ENCODE measurements around the gene OR6X1. TPM values are rescaled to one million over a fixed set of nuclear protein-coding genes. Genes with fewer than 3 reads are reported as not detected.

The OR6X1 gene, protein sequence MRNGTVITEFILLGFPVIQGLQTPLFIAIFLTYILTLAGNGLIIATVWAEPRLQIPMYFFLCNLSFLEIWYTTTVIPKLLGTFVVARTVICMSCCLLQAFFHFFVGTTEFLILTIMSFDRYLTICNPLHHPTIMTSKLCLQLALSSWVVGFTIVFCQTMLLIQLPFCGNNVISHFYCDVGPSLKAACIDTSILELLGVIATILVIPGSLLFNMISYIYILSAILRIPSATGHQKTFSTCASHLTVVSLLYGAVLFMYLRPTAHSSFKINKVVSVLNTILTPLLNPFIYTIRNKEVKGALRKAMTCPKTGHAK
- not detected in 2 replicates for total RNA-seq
- total RNA-seq (2013) = not detected
- not detected in 2 replicates for polyA plus RNA-seq
- not detected in 2 replicates for polyA minus RNA-seq

DNA sequence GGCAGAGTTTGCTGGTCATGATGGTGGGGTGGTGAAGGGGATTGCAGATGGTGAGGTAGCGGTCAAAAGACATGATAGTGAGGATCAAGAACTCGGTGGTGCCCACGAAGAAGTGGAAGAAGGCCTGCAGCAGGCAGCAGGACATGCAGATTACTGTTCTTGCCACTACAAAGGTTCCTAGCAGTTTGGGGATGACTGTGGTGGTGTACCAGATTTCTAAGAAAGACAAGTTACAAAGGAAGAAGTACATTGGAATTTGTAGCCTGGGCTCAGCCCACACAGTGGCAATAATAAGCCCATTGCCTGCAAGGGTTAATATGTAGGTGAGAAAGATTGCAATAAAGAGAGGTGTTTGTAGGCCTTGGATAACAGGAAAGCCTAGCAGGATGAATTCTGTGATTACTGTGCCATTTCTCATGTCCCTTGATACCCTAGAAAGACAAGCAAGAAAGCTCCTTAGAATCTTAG lies at the start of gene OR6X1:
OR6X1 (minus strand) TSS at position 418 of the 468 bp plus-strand sequence; CDS start at position 418, 0 bp downstream.
- H4K20me1 ChIP-seq (ENCODE audit: control insufficient read depth, insufficient read depth, low read length, poor library complexity, severe bottlenecking) = no peaks in the 10 kb centered on the region
- no peak for TF ChIP-seq EZH2 (IDR thresholded peaks at IDR 0.05; ENCODE audit: borderline replicate concordance, insufficient read depth, low read depth, low read length, poor library complexity, severe bottlenecking)
- TF ChIP-seq, protein P1, sequence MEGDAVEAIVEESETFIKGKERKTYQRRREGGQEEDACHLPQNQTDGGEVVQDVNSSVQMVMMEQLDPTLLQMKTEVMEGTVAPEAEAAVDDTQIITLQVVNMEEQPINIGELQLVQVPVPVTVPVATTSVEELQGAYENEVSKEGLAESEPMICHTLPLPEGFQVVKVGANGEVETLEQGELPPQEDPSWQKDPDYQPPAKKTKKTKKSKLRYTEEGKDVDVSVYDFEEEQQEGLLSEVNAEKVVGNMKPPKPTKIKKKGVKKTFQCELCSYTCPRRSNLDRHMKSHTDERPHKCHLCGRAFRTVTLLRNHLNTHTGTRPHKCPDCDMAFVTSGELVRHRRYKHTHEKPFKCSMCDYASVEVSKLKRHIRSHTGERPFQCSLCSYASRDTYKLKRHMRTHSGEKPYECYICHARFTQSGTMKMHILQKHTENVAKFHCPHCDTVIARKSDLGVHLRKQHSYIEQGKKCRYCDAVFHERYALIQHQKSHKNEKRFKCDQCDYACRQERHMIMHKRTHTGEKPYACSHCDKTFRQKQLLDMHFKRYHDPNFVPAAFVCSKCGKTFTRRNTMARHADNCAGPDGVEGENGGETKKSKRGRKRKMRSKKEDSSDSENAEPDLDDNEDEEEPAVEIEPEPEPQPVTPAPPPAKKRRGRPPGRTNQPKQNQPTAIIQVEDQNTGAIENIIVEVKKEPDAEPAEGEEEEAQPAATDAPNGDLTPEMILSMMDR (IDR thresholded peaks at IDR 0.05) = no peak
- no peak within 1 kb of the TSS for H3K9ac ChIP-seq (ENCODE audit: low read length)
- Mint-ChIP-seq H3K9me3 (ENCODE audit: insufficient read depth) (no peaks in the 10 kb centered on the region), H3K4me1 (peaks cover 6% of the 10 kb centered on the region), H3K27ac (no peak within 1 kb of the TSS), H3K27me3 (peaks cover 32% of the 10 kb centered on the region), H3K4me3 (no peak within 1 kb of the TSS)
- POLR2A ChIA-PET = no interaction called here
- H3K27ac ChIP-seq (ENCODE audit: low read length in 2 of 2) = no peak within 1 kb of the TSS
- H3K9me3 ChIP-seq (ENCODE audit: control extremely low read depth in 1 of 3, control insufficient read depth in 2 of 3, insufficient read depth in 1 of 3, low read length in 2 of 3) = no peaks in the 10 kb centered on the region
- no peak for DNase-seq
- 81% methylated on average over 3 of the region's 3 CpGs for WGBS (ENCODE audit: insufficient coverage)
- peaks cover 0 to 10% (median 4%) of the 10 kb centered on the region in 4 experiments for H3K27me3 ChIP-seq (replicated peaks in 1 of 4; ENCODE audit: control extremely low read depth in 1 of 4, control insufficient read depth in 3 of 4, insufficient read depth in 4 of 4, low read length in 3 of 4)
- no peak within 1 kb of the TSS for H3K4me2 ChIP-seq (replicated peaks; ENCODE audit: low read depth, low read length, poor library complexity, severe bottlenecking)
- no peak within 1 kb of the TSS for H2AFZ ChIP-seq (ENCODE audit: insufficient read depth, low read depth, low read length, poor library complexity, severe bottlenecking)
- CTCF ChIA-PET = no interaction called here
- no peaks in the 10 kb centered on the region for H3K36me3 ChIP-seq (replicated peaks in 1 of 2; ENCODE audit: control extremely low read depth in 1 of 2, control insufficient read depth in 1 of 2, extremely low read depth in 1 of 2, insufficient read depth in 2 of 2, low read length in 1 of 2)
- no peaks in the 10 kb centered on the region for H3K79me2 ChIP-seq (ENCODE audit: control insufficient read depth, insufficient read depth, low read length)
- ATAC-seq (ENCODE audit: low read depth) = no peak
- H3K4me3 ChIP-seq (ENCODE audit: control extremely low read depth in 1 of 5, extremely low read depth in 1 of 5, insufficient read depth in 1 of 5, low read depth in 2 of 5, low read length in 4 of 5) = no peak within 1 kb of the TSS
- intact Hi-C loops (cut with micrococcal nuclease) = no loop called here
- H3K4me1 ChIP-seq (ENCODE audit: control insufficient read depth in 2 of 2, insufficient read depth in 2 of 2, low read length in 2 of 2) = no peaks in the 10 kb centered on the region

DNA sequence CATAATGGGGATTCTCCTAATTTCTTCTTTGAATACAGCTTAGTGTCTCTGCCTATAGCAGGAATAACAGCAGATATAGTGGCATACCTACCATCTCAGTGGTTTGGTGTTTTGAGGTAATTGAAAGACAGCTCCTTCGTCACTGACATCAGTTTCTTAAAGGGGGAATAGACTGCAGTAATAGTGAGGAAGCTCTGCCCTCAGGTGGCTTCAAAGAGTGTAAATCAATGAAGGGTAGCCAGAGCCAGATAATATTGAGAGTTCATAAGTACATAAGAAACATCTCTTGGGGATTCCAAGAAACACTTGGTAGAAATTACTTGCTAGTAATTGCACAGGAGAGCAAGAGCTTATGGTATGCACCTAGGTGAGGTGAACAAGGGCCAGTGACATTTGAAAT lies 47.4 kb upstream of the OR6X1 start:
- WGBS (ENCODE audit: insufficient coverage) = 0% methylated on average over 1 of the region's 1 CpG
- intact Hi-C loops (cut with micrococcal nuclease) = no loop called here
- no peaks in the 10 kb centered on the region for H4K20me1 ChIP-seq (ENCODE audit: control insufficient read depth, insufficient read depth, low read length, poor library complexity, severe bottlenecking)
- H3K9ac ChIP-seq (ENCODE audit: low read length) = no peak overlapping the region
- no peak overlapping the region for H2AFZ ChIP-seq (ENCODE audit: insufficient read depth, low read depth, low read length, poor library complexity, severe bottlenecking)
- H3K27ac Mint-ChIP-seq = no peak overlapping the region
- no peaks in the 10 kb centered on the region for H3K9me3 Mint-ChIP-seq (ENCODE audit: insufficient read depth)
- DNase-seq (no peak), ATAC-seq (ENCODE audit: low read depth) (no peak)
- no peak overlapping the region for H3K27ac ChIP-seq (ENCODE audit: low read length in 2 of 2)
- H3K4me3 ChIP-seq (ENCODE audit: control extremely low read depth in 1 of 5, extremely low read depth in 1 of 5, insufficient read depth in 1 of 5, low read depth in 2 of 5, low read length in 4 of 5) = no peak overlapping the region
- no peaks in the 10 kb centered on the region for H3K4me1 Mint-ChIP-seq
- no peaks in the 10 kb centered on the region for H3K27me3 ChIP-seq (replicated peaks in 1 of 4; ENCODE audit: control extremely low read depth in 1 of 4, control insufficient read depth in 3 of 4, insufficient read depth in 4 of 4, low read length in 3 of 4)
- no peaks in the 10 kb centered on the region for H3K9me3 ChIP-seq (ENCODE audit: control extremely low read depth in 1 of 3, control insufficient read depth in 2 of 3, insufficient read depth in 1 of 3, low read length in 2 of 3)
- TF ChIP-seq EZH2 (IDR thresholded peaks at IDR 0.05; ENCODE audit: borderline replicate concordance, insufficient read depth, low read depth, low read length, poor library complexity, severe bottlenecking) = no peak
- TF ChIP-seq, protein P1 (IDR thresholded peaks at IDR 0.05) = no peak
- no peaks in the 10 kb centered on the region for H3K36me3 ChIP-seq (replicated peaks in 1 of 2; ENCODE audit: control extremely low read depth in 1 of 2, control insufficient read depth in 1 of 2, extremely low read depth in 1 of 2, insufficient read depth in 2 of 2, low read length in 1 of 2)
- no peaks in the 10 kb centered on the region for H3K4me1 ChIP-seq (ENCODE audit: control insufficient read depth in 2 of 2, insufficient read depth in 2 of 2, low read length in 2 of 2)
- no peaks in the 10 kb centered on the region for H3K79me2 ChIP-seq (ENCODE audit: control insufficient read depth, insufficient read depth, low read length)
- H3K4me2 ChIP-seq (replicated peaks; ENCODE audit: low read depth, low read length, poor library complexity, severe bottlenecking) = no peak overlapping the region
- CTCF ChIA-PET = no interaction called here
- POLR2A ChIA-PET = no interaction called here
- no peak overlapping the region for H3K4me3 Mint-ChIP-seq
- peaks cover 3% of the 10 kb centered on the region for H3K27me3 Mint-ChIP-seq

Measured in B cell (primary cell).